ENCODE results near the gene MECP2.

DNA sequence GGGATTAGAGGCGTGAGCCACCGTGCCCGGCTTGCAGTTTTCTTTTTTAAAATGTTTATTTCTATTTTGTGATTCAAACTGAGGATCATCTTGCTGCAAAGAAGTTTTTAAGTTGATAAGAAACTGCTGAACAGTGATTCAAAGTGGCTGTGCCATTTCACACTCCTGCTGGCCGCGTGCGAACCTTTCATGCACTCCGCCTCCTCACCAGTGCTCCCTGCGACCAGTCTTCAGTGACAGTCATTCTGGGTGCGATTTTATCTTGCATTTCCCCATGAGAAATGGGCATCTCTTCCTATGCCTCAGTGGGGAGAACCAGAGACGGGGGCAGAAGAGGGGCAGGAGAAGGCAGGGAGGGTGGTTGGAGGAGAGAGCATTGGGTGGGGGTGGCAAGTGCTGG lies 103.5 kb downstream of the MECP2 start:
- TF ChIP-seq, protein P1, sequence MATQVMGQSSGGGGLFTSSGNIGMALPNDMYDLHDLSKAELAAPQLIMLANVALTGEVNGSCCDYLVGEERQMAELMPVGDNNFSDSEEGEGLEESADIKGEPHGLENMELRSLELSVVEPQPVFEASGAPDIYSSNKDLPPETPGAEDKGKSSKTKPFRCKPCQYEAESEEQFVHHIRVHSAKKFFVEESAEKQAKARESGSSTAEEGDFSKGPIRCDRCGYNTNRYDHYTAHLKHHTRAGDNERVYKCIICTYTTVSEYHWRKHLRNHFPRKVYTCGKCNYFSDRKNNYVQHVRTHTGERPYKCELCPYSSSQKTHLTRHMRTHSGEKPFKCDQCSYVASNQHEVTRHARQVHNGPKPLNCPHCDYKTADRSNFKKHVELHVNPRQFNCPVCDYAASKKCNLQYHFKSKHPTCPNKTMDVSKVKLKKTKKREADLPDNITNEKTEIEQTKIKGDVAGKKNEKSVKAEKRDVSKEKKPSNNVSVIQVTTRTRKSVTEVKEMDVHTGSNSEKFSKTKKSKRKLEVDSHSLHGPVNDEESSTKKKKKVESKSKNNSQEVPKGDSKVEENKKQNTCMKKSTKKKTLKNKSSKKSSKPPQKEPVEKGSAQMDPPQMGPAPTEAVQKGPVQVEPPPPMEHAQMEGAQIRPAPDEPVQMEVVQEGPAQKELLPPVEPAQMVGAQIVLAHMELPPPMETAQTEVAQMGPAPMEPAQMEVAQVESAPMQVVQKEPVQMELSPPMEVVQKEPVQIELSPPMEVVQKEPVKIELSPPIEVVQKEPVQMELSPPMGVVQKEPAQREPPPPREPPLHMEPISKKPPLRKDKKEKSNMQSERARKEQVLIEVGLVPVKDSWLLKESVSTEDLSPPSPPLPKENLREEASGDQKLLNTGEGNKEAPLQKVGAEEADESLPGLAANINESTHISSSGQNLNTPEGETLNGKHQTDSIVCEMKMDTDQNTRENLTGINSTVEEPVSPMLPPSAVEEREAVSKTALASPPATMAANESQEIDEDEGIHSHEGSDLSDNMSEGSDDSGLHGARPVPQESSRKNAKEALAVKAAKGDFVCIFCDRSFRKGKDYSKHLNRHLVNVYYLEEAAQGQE (IDR thresholded peaks at IDR 0.05; ENCODE audit: insufficient read depth in 1 of 2, low read depth in 2 of 2, low read length in 2 of 2) = no peak
- no peak for TF ChIP-seq POLR2AphosphoS5 (IDR thresholded peaks at IDR 0.05; ENCODE audit: low read depth, low read length)

Measured in PFSK-1 (cell line).